RWPE2 (cell line): ENCODE measurements around the gene PPM1G.
"Not testable (repeated sequence)": the region's sequence is repeated elsewhere in the genome, so short reads cannot be mapped to it uniquely, and the experiment has no call there.

Experiments
- ATAC-seq: fragments of 200-7000 bp; cut with Tn5 transposase; 3 replicates; pipeline ENCODE4 v1.9.1; 2021; ENCODE audit warnings: low read depth
- DNase-seq: peaks from one replicate; pipeline ENCODE4 v3.0.0-alpha.2; 2020; ENCODE audit warnings: low spot score
- H3K27ac ChIP-seq: fragments of 450-650 bp; 2 replicates; pipeline ENCODE4 v1.5.1; 2017; ENCODE audit warnings: mild to moderate bottlenecking; ENCODE audit not compliant: poor library complexity, severe bottlenecking
- H3K27me3 ChIP-seq: fragments of 250-450 bp; sonication (Bioruptor Pico); 2 replicates; pipeline ENCODE4 v1.5.1; 2021; ENCODE audit warnings: mild to moderate bottlenecking, moderate library complexity; ENCODE audit not compliant: insufficient read depth, poor library complexity, severe bottlenecking
- H3K36me3 ChIP-seq: fragments of 250-450 bp; sonication (Bioruptor Pico); 2 replicates; pipeline ENCODE4 v1.5.1; 2020; ENCODE audit warnings: low read depth, mild to moderate bottlenecking, moderate library complexity
- H3K4me1 ChIP-seq: fragments of 250-450 bp; sonication (Bioruptor Pico); 2 replicates; pipeline ENCODE4 v1.5.1; 2021; ENCODE audit warnings: mild to moderate bottlenecking, moderate library complexity; ENCODE audit not compliant: insufficient read depth, poor library complexity, severe bottlenecking
- H3K4me3 ChIP-seq: fragments of 250-450 bp; sonication (Bioruptor Pico); 2 replicates; pipeline ENCODE4 v1.5.1; 2021; ENCODE audit warnings: mild to moderate bottlenecking, moderate library complexity; ENCODE audit not compliant: severe bottlenecking
- H3K9me3 ChIP-seq: fragments of 250-450 bp; sonication (Bioruptor Pico); 2 replicates; pipeline ENCODE4 v1.5.1; 2021; ENCODE audit warnings: mild to moderate bottlenecking, moderate library complexity; ENCODE audit not compliant: severe bottlenecking
- CTCF ChIP-seq: fragments of 450-650 bp; IDR thresholded peaks from one replicate; pipeline ENCODE4 v1.5.1; 2017; ENCODE audit warnings: mild to moderate bottlenecking, moderate library complexity; ENCODE audit not compliant: poor library complexity, severe bottlenecking

PPM1G gene

GRCh38 chr2:27428213-27428977, 19.0 kb upstream of the PPM1G start, which contains the start of gene NRBP1:
Gene NRBP1, plus strand, starts transcription at chr2:27428631. Its CDS starts 4,643 bp downstream, at chr2:27433274.
- peak; percentile 27 for TF ChIP-seq CTCF
- no peaks in the 10 kb centered on the region for H3K9me3 ChIP-seq
- DNase-seq (peak; percentile 86), ATAC-seq (peak; percentile 88)
- peak within 1 kb of the TSS; percentile 76 for H3K27ac ChIP-seq
- H3K4me3 ChIP-seq: peak within 1 kb of the TSS; percentile 97
- peaks cover 20% of the 10 kb centered on the region for H3K4me1 ChIP-seq
- H3K36me3 ChIP-seq: peaks cover 19% of the 10 kb centered on the region
- H3K27me3 ChIP-seq: no peaks in the 10 kb centered on the region

GRCh38 chr2:27427863-27428212, 18.4 kb upstream of the PPM1G start:
- H3K9me3 ChIP-seq: no peaks in the 10 kb centered on the region
- peaks cover 14% of the 10 kb centered on the region for H3K36me3 ChIP-seq
- no peak for ATAC-seq
- peak overlapping the region; percentile 97 for H3K4me3 ChIP-seq
- H3K27ac ChIP-seq: peak overlapping the region; percentile 76
- peaks cover 20% of the 10 kb centered on the region for H3K4me1 ChIP-seq
- no peak for DNase-seq
- no peaks in the 10 kb centered on the region for H3K27me3 ChIP-seq
- TF ChIP-seq CTCF: no peak

- not testable (repeated sequence) for H3K9me3 ChIP-seq, H3K27ac ChIP-seq, DNase-seq, H3K36me3 ChIP-seq, H3K4me3 ChIP-seq, H3K4me1 ChIP-seq, ATAC-seq, H3K27me3 ChIP-seq
Measured at GRCh38 chr2:27425039-27425438, 15.6 kb upstream of the PPM1G start.

- TF ChIP-seq CTCF: no peak
- Histone ChIP-seq H3K36me3 (no peaks in the 10 kb centered on the region), H3K27me3 (no peaks in the 10 kb centered on the region), H3K27ac (no peak overlapping the region), H3K4me3 (no peak overlapping the region), H3K9me3 (no peaks in the 10 kb centered on the region), H3K4me1 (peaks cover 5% of the 10 kb centered on the region)
- DNase-seq (no peak), ATAC-seq (no peak)
Measured at GRCh38 chr2:27422958-27423357, 13.6 kb upstream of the PPM1G start.

GRCh38 chr2:27421660-27422250, 12.4 kb upstream of the PPM1G start:
- no peaks in the 10 kb centered on the region for H3K36me3 ChIP-seq
- H3K9me3 ChIP-seq: no peaks in the 10 kb centered on the region
- ATAC-seq (no peak), DNase-seq (no peak)
- H3K4me3 ChIP-seq: no peak overlapping the region
- H3K27ac ChIP-seq: no peak overlapping the region
- H3K4me1 ChIP-seq: no peaks in the 10 kb centered on the region
- no peaks in the 10 kb centered on the region for H3K27me3 ChIP-seq
- TF ChIP-seq CTCF: no peak
